Mesothelial cell of epicardium (in vitro differentiated cells): ENCODE data around the gene MEP1A. TPM values are rescaled to one million over a fixed set of nuclear protein-coding genes. Genes with fewer than 3 reads are reported as not detected.
"Not testable (repeated sequence)": the region's sequence is repeated elsewhere in the genome, so short reads cannot be mapped to it uniquely, and the experiment has no call there.

Experiments used
- DNase-seq, 2 experiments: peaks; one replicate each; pipeline ENCODE4 v3.0.0; 2021; ENCODE audit warnings: low spot score in 2 of 2; ENCODE audit not compliant: unreplicated experiment in 2 of 2
- H3K27ac Mint-ChIP-seq: 2 replicates; pipeline ENCODE4 v1.8.0; 2021; ENCODE audit warnings: mixed read lengths
- H3K27me3 Mint-ChIP-seq: 2 replicates; pipeline ENCODE4 v1.8.0; 2021; ENCODE audit warnings: low read depth, mixed read lengths
- H3K36me3 Mint-ChIP-seq: 2 replicates; pipeline ENCODE4 v1.8.0; 2021; ENCODE audit warnings: mixed read lengths
- H3K4me1 Mint-ChIP-seq: 2 replicates; pipeline ENCODE4 v1.8.0; 2021; ENCODE audit warnings: mixed read lengths
- H3K4me3 Mint-ChIP-seq: 2 replicates; pipeline ENCODE4 v1.8.0; 2021; ENCODE audit warnings: mild to moderate bottlenecking, moderate library complexity, mixed read lengths
- H3K9me3 Mint-ChIP-seq: 2 replicates; pipeline ENCODE4 v1.8.0; 2021; ENCODE audit warnings: mixed read lengths
- CTCF ChIP-seq: fragments of 200-600 bp; sonication (generic); IDR thresholded peaks from one replicate; pipeline ENCODE4 v1.5.0; 2021; ENCODE audit warnings: antibody characterized with exemption; ENCODE audit not compliant: unreplicated experiment
- total RNA-seq: library from RNA; stranded (reverse); gene quantifications from 3 replicates; pipeline ENCODE4 v1.2.1, GENCODE V29; 2021

MEP1A gene
- total RNA-seq: 0.16 TPM in 1 of 3 replicates, not detected in the others

DNA sequence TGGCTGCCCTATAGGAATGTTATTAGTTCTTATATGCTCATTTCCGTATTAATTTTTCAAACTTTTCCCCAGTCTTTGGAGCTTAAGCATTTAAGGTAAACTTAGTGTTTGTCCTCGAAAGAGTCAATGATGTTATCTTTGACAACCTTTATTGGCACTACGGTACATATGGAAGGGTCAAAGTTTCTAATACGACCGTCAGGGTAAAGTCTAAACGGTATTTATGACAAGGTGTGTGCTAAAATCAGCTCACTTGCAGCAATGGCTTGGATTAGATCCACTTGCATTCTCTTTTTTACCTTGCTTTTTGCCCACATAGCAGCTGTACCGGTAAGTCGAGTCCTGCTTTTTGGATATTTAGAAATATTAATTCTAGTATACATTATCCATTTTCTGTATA is at the start of gene MEP1A:
Gene MEP1A (plus strand): TSS at position 252 of the 400 bp plus-strand sequence. CDS start 10 bp downstream, at position 262.
- no peaks in the 10 kb centered on the region for H3K4me1 Mint-ChIP-seq
- H3K9me3 Mint-ChIP-seq: no peaks in the 10 kb centered on the region
- no peaks in the 10 kb centered on the region for H3K36me3 Mint-ChIP-seq
- no peaks in the 10 kb centered on the region for H3K27me3 Mint-ChIP-seq
- TF ChIP-seq CTCF: no peak
- no peak within 1 kb of the TSS for H3K27ac Mint-ChIP-seq
- H3K4me3 Mint-ChIP-seq: no peak within 1 kb of the TSS
- DNase-seq: no peak

- H3K27ac Mint-ChIP-seq: no peak overlapping the region
- H3K27me3 Mint-ChIP-seq: peaks cover 36% of the 10 kb centered on the region
- no peaks in the 10 kb centered on the region for H3K36me3 Mint-ChIP-seq
- H3K4me1 Mint-ChIP-seq: no peaks in the 10 kb centered on the region
- H3K9me3 Mint-ChIP-seq: no peaks in the 10 kb centered on the region
- no peak overlapping the region for H3K4me3 Mint-ChIP-seq
- DNase-seq: no peak
- TF ChIP-seq CTCF: no peak
These were observed 49.6 kb upstream of the MEP1A start for GRCh38 chr6:46743425-46744158.

DNA sequence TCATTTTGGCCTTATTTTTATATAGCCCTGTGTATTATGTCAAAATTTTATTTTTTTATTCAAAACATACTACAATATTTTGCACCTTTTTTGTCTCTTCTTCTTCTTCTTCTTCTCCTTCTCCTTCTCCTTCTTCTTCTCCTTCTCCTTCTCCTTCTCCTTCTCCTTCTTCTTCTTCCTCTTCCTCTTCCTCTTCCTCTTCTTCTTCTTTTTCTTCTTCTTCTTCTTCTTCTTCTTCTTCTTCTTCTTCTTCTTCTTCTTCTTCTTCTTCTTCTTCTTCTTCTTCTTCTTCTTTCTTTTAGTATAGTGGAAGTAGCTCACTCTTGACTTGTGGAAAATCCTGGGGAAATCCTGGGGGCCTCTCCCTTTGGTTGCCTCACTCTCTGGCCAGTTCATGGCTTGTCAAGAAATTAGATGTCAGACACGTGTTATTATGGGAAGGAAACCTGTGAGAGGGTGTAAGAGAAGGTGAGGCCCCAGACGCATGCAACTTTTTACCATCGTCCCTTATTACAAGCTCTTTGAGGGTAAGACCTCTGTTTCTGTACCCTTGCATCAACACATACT is 48.9 kb upstream of the MEP1A start:
- H3K4me1 Mint-ChIP-seq, H3K27ac Mint-ChIP-seq, H3K4me3 Mint-ChIP-seq, DNase-seq, H3K36me3 Mint-ChIP-seq, H3K9me3 Mint-ChIP-seq: not testable (repeated sequence)
- peaks cover 29% of the 10 kb centered on the region for H3K27me3 Mint-ChIP-seq

DNA sequence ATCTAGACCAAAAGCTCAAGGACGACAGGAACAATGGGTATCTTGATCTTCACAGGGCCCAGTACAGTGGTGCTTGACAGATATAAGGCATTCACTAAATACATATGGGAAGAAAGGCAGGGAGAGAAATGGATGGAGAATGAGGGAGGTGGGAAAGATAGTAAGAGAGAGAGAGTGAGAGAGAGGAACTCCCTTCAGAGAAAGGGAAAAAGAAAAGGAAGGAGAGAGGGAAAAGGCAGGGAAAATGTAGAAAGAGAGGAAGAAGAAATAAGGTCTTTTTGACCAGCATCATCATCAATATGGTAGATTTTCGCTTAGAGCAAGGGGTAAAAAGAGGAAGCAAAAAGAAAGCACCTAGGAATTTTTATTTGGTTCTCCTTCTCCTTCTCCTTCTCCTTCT is 47.2 kb upstream of the MEP1A start:
- no peak for TF ChIP-seq CTCF
- DNase-seq: no peak
- Mint-ChIP-seq H3K9me3 (no peaks in the 10 kb centered on the region), H3K4me3 (no peak overlapping the region), H3K27me3 (peaks cover 22% of the 10 kb centered on the region), H3K36me3 (no peaks in the 10 kb centered on the region), H3K4me1 (no peaks in the 10 kb centered on the region), H3K27ac (no peak overlapping the region)

GRCh38 chr6:46746696-46747095 is 46.5 kb upstream of the MEP1A start, which contains the start of gene ANKRD66:
ANKRD66 (plus strand) TSS chr6:46746933; CDS start chr6:46751949, 5,016 bp downstream.
- Mint-ChIP-seq H3K27me3 (peaks cover 22% of the 10 kb centered on the region), H3K27ac (no peak within 1 kb of the TSS), H3K4me3 (no peak within 1 kb of the TSS), H3K9me3 (no peaks in the 10 kb centered on the region), H3K4me1 (no peaks in the 10 kb centered on the region), H3K36me3 (no peaks in the 10 kb centered on the region)
- no peak for TF ChIP-seq CTCF
- DNase-seq: no peak

- peaks cover 19% of the 10 kb centered on the region for H3K27me3 Mint-ChIP-seq
- H3K27ac Mint-ChIP-seq: no peak overlapping the region
- no peaks in the 10 kb centered on the region for H3K9me3 Mint-ChIP-seq
- DNase-seq: no peak
- H3K36me3 Mint-ChIP-seq: no peaks in the 10 kb centered on the region
- no peak for TF ChIP-seq CTCF
- H3K4me3 Mint-ChIP-seq: no peak overlapping the region
- no peaks in the 10 kb centered on the region for H3K4me1 Mint-ChIP-seq
These were observed 44.2 kb upstream of the MEP1A start for GRCh38 chr6:46748940-46749503.
